BJ (cell line): ENCODE data around the gene EPHA4. TPM values are rescaled to one million over a fixed set of nuclear protein-coding genes. Genes with fewer than 3 reads are reported as not detected.

Experiments
- CTCF ChIA-PET: fragments of 350-600 bp; formaldehyde crosslinking; extraction: SDS; loops from one replicate; lab custom pipeline; 2021; ENCODE audit warnings: antibody characterized with exemption, inconsistent platforms; lab: Yijun Ruan, JAX
- POLR2A ChIA-PET: fragments of 300-600 bp; sonication (Branson Sonifier 250); formaldehyde crosslinking; extraction: SDS; loops from one replicate; lab custom pipeline; 2021; ENCODE audit warnings: antibody characterized with exemption; lab: Charles Lee
- DNase-seq: peaks from one replicate; pipeline ENCODE4 v3.0.0-alpha.2; 2011; ENCODE audit warnings: low read depth
- H3K27me3 ChIP-seq: 2 replicates; pipeline ENCODE4 v1.6.0; 2011; ENCODE audit warnings: low read length; ENCODE audit not compliant: control insufficient read depth, insufficient read depth
- H3K36me3 ChIP-seq: 2 replicates; pipeline ENCODE4 v1.5.1; 2011; ENCODE audit warnings: low read length; ENCODE audit not compliant: control insufficient read depth, insufficient read depth
- H3K4me3 ChIP-seq: 2 replicates; pipeline ENCODE4 v1.5.1; 2011; ENCODE audit warnings: low read depth, mild to moderate bottlenecking, control low read depth, low read length
- CTCF ChIP-seq: IDR thresholded peaks from 2 replicates; pipeline ENCODE4 v1.5.1; 2011; ENCODE audit warnings: low read depth, mild to moderate bottlenecking, control low read depth, inconsistent platforms, low read length, moderate library complexity; ENCODE audit not compliant: insufficient read depth
- polyA plus RNA-seq: library from polyadenylated mRNA; depleted of rRNA; stranded (reverse); fragments of >200 nt; gene quantifications from 2 replicates; pipeline ENCODE4 v1.2.3, GENCODE V29; 2011

The EPHA4 gene
- polyA plus RNA-seq, 1 experiment = 63.2 TPM

- TF ChIP-seq CTCF = no peak
- no peaks in the 10 kb centered on the region for H3K36me3 ChIP-seq
- H3K27me3 ChIP-seq = no peaks in the 10 kb centered on the region
- no peak for DNase-seq
- ChIA-PET POLR2A (no interaction called here), CTCF (no interaction called here)
- H3K4me3 ChIP-seq = no peak overlapping the region
These were observed 20.2 kb downstream of the EPHA4 start for GRCh38 chr2:221551864-221552263.

- ChIA-PET CTCF (no interaction called here), POLR2A (no interaction called here)
- no peak for DNase-seq
These were observed 23.0 kb downstream of the EPHA4 start for GRCh38 chr2:221549143-221549542.

GRCh38 chr2:221546505-221547225 lies 25.4 kb downstream of the EPHA4 start:
- DNase-seq = no peak
- no peaks in the 10 kb centered on the region for H3K36me3 ChIP-seq
- no peak overlapping the region for H3K4me3 ChIP-seq
- CTCF ChIA-PET = no interaction called here
- TF ChIP-seq CTCF = no peak
- no peaks in the 10 kb centered on the region for H3K27me3 ChIP-seq
- POLR2A ChIA-PET = no interaction called here

More at GRCh38 chr2:221549143-221549542, 23.0 kb downstream of the EPHA4 start:
- TF ChIP-seq CTCF = no peak
- Histone ChIP-seq H3K4me3 (no peak overlapping the region), H3K36me3 (no peaks in the 10 kb centered on the region), H3K27me3 (no peaks in the 10 kb centered on the region)

GRCh38 chr2:221541131-221541735 lies 30.9 kb downstream of the EPHA4 start:
- DNase-seq = no peak
- H3K4me3 ChIP-seq = no peak overlapping the region
- ChIA-PET POLR2A (no interaction called here), CTCF (no interaction called here)
- peaks cover 1% of the 10 kb centered on the region; the same call in 1 of the 2 replicates for H3K36me3 ChIP-seq
- no peaks in the 10 kb centered on the region for H3K27me3 ChIP-seq
- no peak for TF ChIP-seq CTCF

GRCh38 chr2:221539246-221539645 lies 32.9 kb downstream of the EPHA4 start:
- Histone ChIP-seq H3K4me3 (no peak overlapping the region), H3K36me3 (peaks cover 1% of the 10 kb centered on the region; the same call in 1 of the 2 replicates), H3K27me3 (no peaks in the 10 kb centered on the region)
- no peak for TF ChIP-seq CTCF
- DNase-seq = no peak
- CTCF ChIA-PET = interaction anchor here (1.1 kb wide), 1 partner anchor 68 kb away, joined by 3 read pairs; no protein-coding TSS in a partner anchor
- POLR2A ChIA-PET = no interaction called here
